Thyroid gland (tissue), 4 donors: Measurements from ENCODE around the gene TAPBP.

Source experiments
- CTCF ChIP-seq, 6 experiments: fragments of 200-600 bp in 3 of 6; fragments of 450-650 bp in 3 of 6; sonication (generic) in 3 of 6; IDR thresholded peaks; one replicate each; pipeline ENCODE4 v1.5.1; 2016 to 2019; ENCODE audit warnings: antibody characterized with exemption in 6 of 6, mild to moderate bottlenecking in 2 of 6, inconsistent platforms in 1 of 6, moderate library complexity in 1 of 6
- POLR2A ChIP-seq, 2 donors: fragments of 450-650 bp; IDR thresholded peaks; one replicate each; pipeline ENCODE4 v1.6.1; 2017; ENCODE audit warnings: antibody characterized with exemption in 2 of 2, mild to moderate bottlenecking in 2 of 2, moderate library complexity in 1 of 2

- TF ChIP-seq CTCF (IDR thresholded peaks at IDR 0.05) = no peak
- no peak for TF ChIP-seq POLR2A (IDR thresholded peaks at IDR 0.05)
Observed at GRCh38 chr6:33273129-33273923, 40.6 kb downstream of the TAPBP start.
